Tibial nerve (tissue), 3 donors: ENCODE results near the gene ACAD9.

Experiments
- CTCF ChIP-seq, 5 experiments: fragments of 200-600 bp in 3 of 5; fragments of 450-650 bp in 2 of 5; sonication (generic) in 3 of 5; IDR thresholded peaks; one replicate each; pipeline ENCODE4 v1.5.1; 2016 to 2019; ENCODE audit warnings: antibody characterized with exemption in 5 of 5, mild to moderate bottlenecking in 3 of 5, moderate library complexity in 2 of 5
- POLR2A ChIP-seq, 2 donors: fragments of 450-650 bp; IDR thresholded peaks; one replicate each; pipeline ENCODE4 v1.6.1; 2017; ENCODE audit warnings: antibody characterized with exemption in 2 of 2, mild to moderate bottlenecking in 2 of 2, moderate library complexity in 2 of 2

GRCh38 chr3:128875556-128876120 is 3.8 kb upstream of the ACAD9 start:
- TF ChIP-seq CTCF (IDR thresholded peaks at IDR 0.05) (peak in 3 of 5 experiments; percentile 6 to 30 (median 25)), POLR2A (IDR thresholded peaks at IDR 0.05) (no peak)
